Colonic mucosa (tissue), 4 donors: Measurements from ENCODE around the gene ZNF620. TPM values are rescaled to one million over a fixed set of nuclear protein-coding genes. Genes with fewer than 3 reads are reported as not detected.
A peak's percentile ranks its signal among the peaks of the same experiment; 100 is the strongest.

Experiments
- DNase-seq: peaks from one replicate; pipeline ENCODE4 v3.0.0-alpha.2; 2020
- H3K27ac ChIP-seq: fragments of 200-600 bp; one replicate; pipeline ENCODE4 v1.8.0; 2021
- H3K27me3 ChIP-seq: fragments of 200-600 bp; one replicate; pipeline ENCODE4 v1.8.0; 2021
- H3K36me3 ChIP-seq: fragments of 200-600 bp; one replicate; pipeline ENCODE4 v1.8.0; 2021
- H3K4me1 ChIP-seq: fragments of 200-600 bp; one replicate; pipeline ENCODE4 v1.8.0; 2021; ENCODE audit warnings: mild to moderate bottlenecking
- H3K4me3 ChIP-seq: fragments of 200-600 bp; one replicate; pipeline ENCODE4 v1.8.0; 2021
- H3K9ac ChIP-seq, 2 donors: one replicate each; pipeline ENCODE4 v1.7.0; 2013; ENCODE audit warnings: control low read depth in 2 of 2, low read depth in 2 of 2, low read length in 2 of 2
- H3K9me3 ChIP-seq: fragments of 200-600 bp; one replicate; pipeline ENCODE4 v1.8.0; 2021
- intact Hi-C: fragments of 100-400 bp; cut with DNase I; formaldehyde crosslinking; loops from one replicate; pipeline ENCODE4 v1.14.1; 2022
- total RNA-seq, 2 donors: library from RNA; stranded (reverse); fragmentation: NEBNext Ultra II Directional in 1 of 2; extraction: Animal tissue kit (Norgen Biotek cat#: 25700) in 1 of 2; gene quantifications; one replicate each; pipeline ENCODE4 v1.2.1, GENCODE V29; 2021
- TF ChIP-seq, protein P1 (sequence below): fragments of 200-600 bp; IDR thresholded peaks from one replicate; pipeline ENCODE4 v1.8.0; 2022; ENCODE audit warnings: antibody characterized with exemption, mild to moderate bottlenecking
- donor health status: healthy.
- donor health status: DM: no; HTN: no; CAD: no.
- donor health status: DM: no; HTN: no; CAD: no.

The ZNF620 gene
- total RNA-seq, 2 donors from 2014 or later: 4.0 to 4.6 TPM

- Histone ChIP-seq H3K9me3 (no peaks in the 10 kb centered on the region), H3K9ac (peak overlapping the region in 1 of 2 donors; percentile 89), H3K4me1 (peaks cover 3% of the 10 kb centered on the region), H3K27ac (peak overlapping the region; percentile 1), H3K36me3 (no peaks in the 10 kb centered on the region), H3K4me3 (peak overlapping the region; percentile 68), H3K27me3 (no peaks in the 10 kb centered on the region)
- peak; percentile 26 for DNase-seq
- intact Hi-C loops: no loop called here
- TF ChIP-seq, protein P1, sequence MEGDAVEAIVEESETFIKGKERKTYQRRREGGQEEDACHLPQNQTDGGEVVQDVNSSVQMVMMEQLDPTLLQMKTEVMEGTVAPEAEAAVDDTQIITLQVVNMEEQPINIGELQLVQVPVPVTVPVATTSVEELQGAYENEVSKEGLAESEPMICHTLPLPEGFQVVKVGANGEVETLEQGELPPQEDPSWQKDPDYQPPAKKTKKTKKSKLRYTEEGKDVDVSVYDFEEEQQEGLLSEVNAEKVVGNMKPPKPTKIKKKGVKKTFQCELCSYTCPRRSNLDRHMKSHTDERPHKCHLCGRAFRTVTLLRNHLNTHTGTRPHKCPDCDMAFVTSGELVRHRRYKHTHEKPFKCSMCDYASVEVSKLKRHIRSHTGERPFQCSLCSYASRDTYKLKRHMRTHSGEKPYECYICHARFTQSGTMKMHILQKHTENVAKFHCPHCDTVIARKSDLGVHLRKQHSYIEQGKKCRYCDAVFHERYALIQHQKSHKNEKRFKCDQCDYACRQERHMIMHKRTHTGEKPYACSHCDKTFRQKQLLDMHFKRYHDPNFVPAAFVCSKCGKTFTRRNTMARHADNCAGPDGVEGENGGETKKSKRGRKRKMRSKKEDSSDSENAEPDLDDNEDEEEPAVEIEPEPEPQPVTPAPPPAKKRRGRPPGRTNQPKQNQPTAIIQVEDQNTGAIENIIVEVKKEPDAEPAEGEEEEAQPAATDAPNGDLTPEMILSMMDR: no peak
These were observed 1.0 kb upstream of the ZNF620 start for GRCh38 chr3:40504636-40505430.

- TF ChIP-seq, protein P1: no peak
- DNase-seq: no peak
- no peak overlapping the region for H3K9ac ChIP-seq
- H3K27ac ChIP-seq: no peak overlapping the region
- intact Hi-C loops: no loop called here
- no peaks in the 10 kb centered on the region for H3K9me3 ChIP-seq
- H3K27me3 ChIP-seq: no peaks in the 10 kb centered on the region
- H3K4me3 ChIP-seq: no peak overlapping the region
- no peaks in the 10 kb centered on the region for H3K4me1 ChIP-seq
- H3K36me3 ChIP-seq: no peaks in the 10 kb centered on the region
These were observed 5.3 kb downstream of the ZNF620 start for GRCh38 chr3:40511031-40511718.

GRCh38 chr3:40516201-40516600 lies 10.4 kb downstream of the ZNF620 start:
- no peaks in the 10 kb centered on the region for H3K9me3 ChIP-seq
- no peak overlapping the region for H3K27ac ChIP-seq
- H3K36me3 ChIP-seq: no peaks in the 10 kb centered on the region
- intact Hi-C loops: no loop called here
- TF ChIP-seq, protein P1: no peak
- H3K27me3 ChIP-seq: no peaks in the 10 kb centered on the region
- H3K9ac ChIP-seq: no peak overlapping the region
- H3K4me1 ChIP-seq: no peaks in the 10 kb centered on the region
- no peak for DNase-seq
- no peak overlapping the region for H3K4me3 ChIP-seq

- Histone ChIP-seq H3K4me3 (no peak overlapping the region), H3K36me3 (no peaks in the 10 kb centered on the region), H3K27me3 (no peaks in the 10 kb centered on the region), H3K9me3 (no peaks in the 10 kb centered on the region), H3K27ac (no peak overlapping the region), H3K9ac (no peak overlapping the region), H3K4me1 (no peaks in the 10 kb centered on the region)
- intact Hi-C loops: no loop called here
- DNase-seq: no peak
- TF ChIP-seq, protein P1: no peak
These were observed 12.2 kb downstream of the ZNF620 start for GRCh38 chr3:40518067-40518466.

DNA sequence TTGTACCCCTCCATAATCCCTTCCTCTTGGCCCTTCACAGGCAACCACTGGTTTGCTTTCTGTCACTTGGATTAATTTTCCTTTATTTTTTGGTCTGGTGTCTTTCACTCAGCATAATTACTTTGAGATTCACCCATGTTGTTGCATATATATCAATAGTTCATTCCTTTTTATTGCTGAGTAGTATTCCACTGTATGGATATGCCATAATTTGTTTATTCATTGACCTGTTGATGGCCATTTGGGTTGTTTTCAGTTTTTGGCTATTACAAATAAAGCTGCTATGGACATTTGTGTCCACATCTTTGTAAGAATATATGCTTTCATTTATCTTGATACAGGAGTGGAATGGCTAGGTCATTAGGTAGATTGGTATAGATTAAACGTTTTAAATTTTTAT lies 13.0 kb downstream of the ZNF620 start:
- Histone ChIP-seq H3K27ac (no peak overlapping the region), H3K36me3 (no peaks in the 10 kb centered on the region), H3K9ac (no peak overlapping the region), H3K4me1 (no peaks in the 10 kb centered on the region), H3K9me3 (no peaks in the 10 kb centered on the region), H3K4me3 (no peak overlapping the region), H3K27me3 (no peaks in the 10 kb centered on the region)
- TF ChIP-seq, protein P1: no peak
- intact Hi-C loops: no loop called here
- DNase-seq: no peak
